ENCODE measurements around the gene GTF3C2.
"Not testable (repeated sequence)": the region's sequence is repeated elsewhere in the genome, so short reads cannot be mapped to it uniquely, and the experiment has no call there.

Gene GTF3C2

DNA sequence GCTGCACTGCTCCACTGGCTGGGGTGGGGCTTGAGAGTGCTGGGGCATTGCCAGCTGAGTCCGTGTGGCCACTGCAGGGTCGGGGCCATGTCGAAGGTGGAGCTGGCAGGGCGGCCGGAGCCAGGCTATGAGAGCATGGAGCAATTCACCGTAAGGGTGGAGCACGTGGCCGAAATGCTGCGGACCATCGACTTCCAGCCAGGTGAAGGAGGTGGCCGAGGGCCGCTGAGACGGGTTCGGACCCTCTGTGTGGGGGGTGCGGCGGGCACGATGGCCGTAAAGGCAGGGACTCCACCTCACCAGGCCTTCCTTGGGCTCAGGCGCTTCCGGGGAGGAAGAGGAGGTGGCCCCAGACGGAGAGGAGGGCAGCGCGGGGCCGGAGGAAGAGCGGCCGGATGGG lies 50.4 kb downstream of the GTF3C2 start:
- TF ChIP-seq CTCF (IDR thresholded peaks at IDR 0.05): no peak
- peak overlapping the region; percentile 11 for H2AFZ ChIP-seq
- H3K4me3 ChIP-seq (ENCODE audit: low read depth, low read length): no peak overlapping the region
- H3K9ac ChIP-seq: no peak overlapping the region
- H3K9me3 ChIP-seq (ENCODE audit: control insufficient read depth, low read length): no peaks in the 10 kb centered on the region
- H3K27me3 ChIP-seq (ENCODE audit: control insufficient read depth, insufficient read depth, low read length): peaks cover 10% of the 10 kb centered on the region
- H3K36me3 ChIP-seq (ENCODE audit: control insufficient read depth, insufficient read depth, low read length): no peaks in the 10 kb centered on the region
- no peak overlapping the region for H3K27ac ChIP-seq
- no peaks in the 10 kb centered on the region for H3K79me2 ChIP-seq
- no peak overlapping the region for H3K4me2 ChIP-seq (ENCODE audit: low read length)
- peaks cover 8% of the 10 kb centered on the region for H3K4me1 ChIP-seq

GRCh38 chr2:27305516-27305915 lies 51.0 kb downstream of the GTF3C2 start:
- Histone ChIP-seq H3K79me2 (no peaks in the 10 kb centered on the region), H3K27ac (no peak overlapping the region), H2AFZ (no peak overlapping the region), H3K9me3 (ENCODE audit: control insufficient read depth, low read length) (no peaks in the 10 kb centered on the region), H3K4me1 (peaks cover 8% of the 10 kb centered on the region), H3K9ac (no peak overlapping the region), H3K36me3 (ENCODE audit: control insufficient read depth, insufficient read depth, low read length) (no peaks in the 10 kb centered on the region), H3K4me3 (ENCODE audit: low read depth, low read length) (no peak overlapping the region), H3K4me2 (ENCODE audit: low read length) (no peak overlapping the region), H3K27me3 (ENCODE audit: control insufficient read depth, insufficient read depth, low read length) (peaks cover 10% of the 10 kb centered on the region)
- no peak for TF ChIP-seq CTCF (IDR thresholded peaks at IDR 0.05)

DNA sequence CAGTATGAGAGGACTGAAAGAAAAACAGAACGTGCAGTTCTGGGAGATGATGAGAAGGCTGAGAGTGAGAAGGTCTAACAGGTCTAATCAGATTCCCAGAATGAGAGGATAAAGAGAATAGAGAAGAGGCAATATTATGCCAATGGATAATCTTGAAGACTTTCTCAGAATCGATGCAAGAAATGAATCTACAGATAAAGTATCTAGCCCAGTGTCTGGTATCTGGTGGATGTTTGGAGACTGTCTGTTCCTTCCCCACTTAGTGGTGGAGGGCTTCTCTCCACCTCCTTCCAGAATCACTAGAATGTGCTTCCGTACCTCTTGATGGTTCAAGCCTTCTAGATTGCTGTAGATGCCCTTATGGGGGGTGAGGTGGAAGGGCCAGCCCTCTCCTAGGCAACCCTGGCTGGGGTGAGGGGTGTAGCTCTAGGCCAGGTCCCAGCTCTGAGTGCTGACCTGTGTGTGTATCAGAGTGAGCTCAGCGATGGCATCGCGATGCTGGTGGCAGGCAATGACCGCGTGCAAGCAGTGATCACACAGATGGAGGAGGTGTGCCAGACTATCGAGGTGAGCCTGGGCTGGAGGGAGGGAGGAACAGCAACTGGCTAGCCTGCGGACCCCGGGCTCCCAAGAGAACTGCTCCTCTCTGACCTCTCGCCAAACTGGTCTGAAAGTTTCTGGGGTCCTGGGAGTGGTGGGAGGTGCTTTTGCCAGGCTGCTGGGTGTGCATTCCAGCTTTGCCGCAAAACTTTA lies 51.9 kb downstream of the GTF3C2 start:
- Histone ChIP-seq H3K79me2 (no peaks in the 10 kb centered on the region), H3K4me3 (ENCODE audit: low read depth, low read length) (no peak overlapping the region), H3K27ac (no peak overlapping the region), H2AFZ (no peak overlapping the region), H3K9me3 (ENCODE audit: control insufficient read depth, low read length) (no peaks in the 10 kb centered on the region), H3K9ac (no peak overlapping the region), H3K36me3 (ENCODE audit: control insufficient read depth, insufficient read depth, low read length) (no peaks in the 10 kb centered on the region), H3K4me1 (peaks cover 8% of the 10 kb centered on the region), H3K4me2 (ENCODE audit: low read length) (no peak overlapping the region), H3K27me3 (ENCODE audit: control insufficient read depth, insufficient read depth, low read length) (peaks cover 10% of the 10 kb centered on the region)
- TF ChIP-seq CTCF (IDR thresholded peaks at IDR 0.05): no peak

- Histone ChIP-seq H3K4me3 (ENCODE audit: low read depth, low read length) (no peak overlapping the region), H3K9ac (no peak overlapping the region), H2AFZ (peak overlapping the region; percentile 83), H3K4me2 (ENCODE audit: low read length) (peak overlapping the region; percentile 18), H3K79me2 (no peaks in the 10 kb centered on the region), H3K9me3 (ENCODE audit: control insufficient read depth, low read length) (no peaks in the 10 kb centered on the region), H3K27ac (no peak overlapping the region), H3K27me3 (ENCODE audit: control insufficient read depth, insufficient read depth, low read length) (peaks cover 10% of the 10 kb centered on the region), H3K4me1 (peaks cover 8% of the 10 kb centered on the region), H3K36me3 (ENCODE audit: control insufficient read depth, insufficient read depth, low read length) (no peaks in the 10 kb centered on the region)
- TF ChIP-seq CTCF (IDR thresholded peaks at IDR 0.05): peak; percentile 92
Measured at GRCh38 chr2:27303093-27304025, 53.2 kb downstream of the GTF3C2 start.

DNA sequence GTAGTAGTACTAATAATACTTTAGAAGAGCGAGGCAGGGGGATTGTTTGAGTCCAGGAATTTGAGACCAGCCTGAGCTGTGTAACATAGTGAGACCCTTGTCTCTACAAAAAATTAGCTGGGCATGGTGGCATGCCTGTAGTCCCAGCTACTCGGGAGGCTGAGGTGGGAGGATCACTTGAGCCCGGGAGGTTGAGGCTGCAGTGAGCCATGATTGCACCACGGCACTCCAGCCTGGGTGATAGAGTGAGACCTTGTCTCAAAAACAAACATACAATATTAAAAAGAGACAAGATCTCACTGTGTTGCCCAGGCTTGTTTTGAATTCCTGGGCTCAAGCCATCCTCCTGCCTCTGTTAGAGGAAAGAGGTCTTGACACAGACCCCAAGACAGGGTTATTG lies 56.0 kb downstream of the GTF3C2 start:
- H3K9ac ChIP-seq; H3K27ac ChIP-seq; H3K79me2 ChIP-seq; H2AFZ ChIP-seq; H3K4me2 ChIP-seq (ENCODE audit: low read length); H3K27me3 ChIP-seq (ENCODE audit: control insufficient read depth, insufficient read depth, low read length); H3K4me1 ChIP-seq; H3K9me3 ChIP-seq (ENCODE audit: control insufficient read depth, low read length); H3K4me3 ChIP-seq (ENCODE audit: low read depth, low read length); H3K36me3 ChIP-seq (ENCODE audit: control insufficient read depth, insufficient read depth, low read length): not testable (repeated sequence)
